Kidney (tissue), 14 donors: ENCODE results near the gene MAML3. TPM values are rescaled to one million over a fixed set of nuclear protein-coding genes. Genes with fewer than 3 reads are reported as not detected.

Source experiments
- DNase-seq, 5 donors: peaks; one replicate each; pipeline ENCODE4 v3.0.0-alpha.2; 2013 to 2020
- FAIRE-seq: peaks from 2 replicates; lab custom pipeline; 2012; peaks lifted over from hg19 to GRCh38; lab: Jason Lieb, UNC
- H3K27ac ChIP-seq, 2 donors: one replicate each; pipeline ENCODE4 v1.7.0; 2013; ENCODE audit warnings: low read depth in 2 of 2, low read length in 2 of 2, inconsistent platforms in 1 of 2
- H3K27me3 ChIP-seq: one replicate; pipeline ENCODE4 v1.7.1; 2013; ENCODE audit warnings: low read length, inconsistent platforms; ENCODE audit not compliant: control insufficient read depth, insufficient read depth
- H3K36me3 ChIP-seq, 3 donors: one replicate each; pipeline versions ENCODE4 v1.7.0 to v1.7.1; 2013; ENCODE audit warnings: low read length in 3 of 3, control low read depth in 1 of 3, inconsistent platforms in 1 of 3; ENCODE audit not compliant: insufficient read depth in 3 of 3, control insufficient read depth in 2 of 3
- H3K4me1 ChIP-seq, 3 donors: one replicate each; pipeline versions ENCODE4 v1.7.0 to v1.7.1; 2013; ENCODE audit warnings: low read length in 3 of 3, inconsistent platforms in 1 of 3, low read depth in 1 of 3; ENCODE audit not compliant: control insufficient read depth in 2 of 3, insufficient read depth in 2 of 3
- H3K4me3 ChIP-seq, 3 donors: one replicate each; pipeline versions ENCODE4 v1.7.0 to v1.8.1; 2013; ENCODE audit warnings: low read length in 3 of 3, control low read depth in 1 of 3, inconsistent platforms in 1 of 3
- H3K9ac ChIP-seq, 3 donors: one replicate each; pipeline versions ENCODE4 v1.7.0 to v1.7.1; 2013; ENCODE audit warnings: low read length in 3 of 3, control low read depth in 1 of 3, inconsistent platforms in 1 of 3
- H3K9me3 ChIP-seq, 3 donors: one replicate each; pipeline versions ENCODE4 v1.7.0 to v1.7.1; 2013; ENCODE audit warnings: low read length in 3 of 3, control low read depth in 1 of 3, inconsistent platforms in 1 of 3; ENCODE audit not compliant: control insufficient read depth in 2 of 3, insufficient read depth in 1 of 3
- CTCF ChIP-seq: IDR thresholded peaks from 3 replicates; pipeline ENCODE4 v1.5.1; 2012; ENCODE audit warnings: mild to moderate bottlenecking, moderate library complexity, borderline replicate concordance; ENCODE audit not compliant: insufficient read depth; ENCODE audit errors: extremely low read depth
- intact Hi-C: fragments of 100-400 bp; cut with DNase I; formaldehyde crosslinking; loops from one replicate; pipeline ENCODE4 v1.11.1; 2022
- polyA plus RNA-seq: library from polyadenylated mRNA; stranded (reverse); fragments of 350-450 nt; fragmentation: Illumina TruSeq; extraction: RNeasy Lipid Tissue Mini Kit (QIAGEN cat#74804); gene quantifications from one replicate; pipeline ENCODE4 v1.2.3, GENCODE V29; 2014; ENCODE audit warnings: low read depth, low replicate concordance; ENCODE audit not compliant: insufficient read depth
- total RNA-seq: library from RNA; stranded (reverse); fragmentation: NEBNext Ultra II Directional; extraction: Animal tissue kit (Norgen Biotek cat#: 25700); gene quantifications from one replicate; pipeline ENCODE4 v1.2.1, GENCODE V29; 2021
- donor health status: control.
- donor health status: control.
- donor health status: control.
- donor health status: control.
- donor health status: control.
- donor health status: DM: yes; HTN: yes; CAD: no.
- donor health status: Normal renal cell carcinoma (clear cell type).

Gene MAML3
- total and polyA plus RNA-seq, 2 donors from 2014 or later, result 1.4 to 10.4 TPM

GRCh38 chr4:139767168-139767567 is 386.8 kb downstream of the MAML3 start:
- DNase-seq (peak in 1 of 5 donors; percentile 47), FAIRE-seq (no peak)
- H3K4me1 ChIP-seq, result peaks cover 0 to 13% (median 10%) of the 10 kb centered on the region in 3 donors
- TF ChIP-seq CTCF, result no peak
- no peaks in the 10 kb centered on the region for H3K36me3 ChIP-seq
- H3K4me3 ChIP-seq, result no peak overlapping the region
- H3K27me3 ChIP-seq, result no peaks in the 10 kb centered on the region
- no peaks in the 10 kb centered on the region for H3K9me3 ChIP-seq
- no peak overlapping the region for H3K9ac ChIP-seq
- H3K27ac ChIP-seq, result no peak overlapping the region
- intact Hi-C loops, result no loop called here

- Histone ChIP-seq H3K4me1 (peaks cover 0 to 15% (median 8%) of the 10 kb centered on the region in 3 donors), H3K4me3 (peak overlapping the region in 2 of 3 donors; percentile 30 to 46), H3K27ac (peak overlapping the region in 1 of 2 donors; percentile 38), H3K27me3 (no peaks in the 10 kb centered on the region), H3K9me3 (no peaks in the 10 kb centered on the region), H3K9ac (no peak overlapping the region), H3K36me3 (no peaks in the 10 kb centered on the region)
- FAIRE-seq (no peak), DNase-seq (no peak)
- no peak for TF ChIP-seq CTCF
- intact Hi-C loops, result no loop called here
Measured at GRCh38 chr4:139764686-139765310, 389.2 kb downstream of the MAML3 start.

- no peak for DNase-seq
- no peak for TF ChIP-seq CTCF
- no peak for FAIRE-seq
- no peaks in the 10 kb centered on the region for H3K36me3 ChIP-seq
- H3K9me3 ChIP-seq, result no peaks in the 10 kb centered on the region
- intact Hi-C loops, result no loop called here
- H3K27ac ChIP-seq, result peak overlapping the region; percentile 26 to 38
- peak overlapping the region in 2 of 3 donors; percentile 30 to 46 for H3K4me3 ChIP-seq
- no peaks in the 10 kb centered on the region for H3K27me3 ChIP-seq
- peaks cover 0 to 15% (median 8%) of the 10 kb centered on the region in 3 donors for H3K4me1 ChIP-seq
- no peak overlapping the region for H3K9ac ChIP-seq
Measured at GRCh38 chr4:139764182-139764581, 389.8 kb downstream of the MAML3 start.
